Liver (tissue), 9 donors: ENCODE data around the gene IL12RB2. TPM values are rescaled to one million over a fixed set of nuclear protein-coding genes. Genes with fewer than 3 reads are reported as not detected.

ENCODE experiments used
- DNase-seq: peaks from one replicate; pipeline ENCODE4 v3.0.0-alpha.2; 2017; ENCODE audit warnings: low spot score
- H3K27ac ChIP-seq, 2 donors: one replicate each; pipeline ENCODE4 v1.7.0; 2013; ENCODE audit warnings: inconsistent platforms in 2 of 2, low read length in 2 of 2, control low read depth in 1 of 2, low read depth in 1 of 2, mild to moderate bottlenecking in 1 of 2
- H3K27me3 ChIP-seq, 4 donors: one replicate each; pipeline versions ENCODE4 v1.6.1 to v1.7.0; 2013; ENCODE audit warnings: low read length in 3 of 4, inconsistent platforms in 1 of 4, mild to moderate bottlenecking in 1 of 4, moderate library complexity in 1 of 4; ENCODE audit not compliant: control insufficient read depth in 4 of 4, insufficient read depth in 4 of 4
- H3K36me3 ChIP-seq, 4 donors: one replicate each; pipeline versions ENCODE4 v1.6.1 to v1.7.0; 2013; ENCODE audit warnings: low read length in 3 of 4, mild to moderate bottlenecking in 3 of 4, low read depth in 1 of 4, moderate library complexity in 1 of 4; ENCODE audit not compliant: control insufficient read depth in 4 of 4, insufficient read depth in 3 of 4
- H3K4me1 ChIP-seq, 4 donors: one replicate each; pipeline versions ENCODE4 v1.6.1 to v1.7.0; 2013; ENCODE audit warnings: low read length in 3 of 4, mild to moderate bottlenecking in 3 of 4, moderate library complexity in 1 of 4; ENCODE audit not compliant: control insufficient read depth in 4 of 4, insufficient read depth in 4 of 4
- H3K4me3 ChIP-seq, 3 donors: one replicate each; pipeline versions ENCODE4 v1.6.1 to v1.7.0; 2013; ENCODE audit warnings: low read length in 3 of 3, control low read depth in 1 of 3, low read depth in 1 of 3, mild to moderate bottlenecking in 1 of 3
- H3K9ac ChIP-seq, 2 donors: one replicate each; pipeline ENCODE4 v1.7.0; 2013; ENCODE audit warnings: low read length in 2 of 2, mild to moderate bottlenecking in 2 of 2, moderate library complexity in 2 of 2, control low read depth in 1 of 2, low read depth in 1 of 2
- H3K9me3 ChIP-seq, 4 donors: one replicate each; pipeline versions ENCODE4 v1.6.1 to v1.7.0; 2013; ENCODE audit warnings: low read length in 3 of 4; ENCODE audit not compliant: control insufficient read depth in 4 of 4
- EGR1 ChIP-seq, 2 donors: IDR thresholded peaks; 2 replicates each; pipeline ENCODE4 v1.6.1; 2016 to 2018; ENCODE audit warnings: antibody characterized with exemption in 2 of 2, low read depth in 2 of 2
- FOXA1 ChIP-seq: IDR thresholded peaks from 2 replicates; pipeline ENCODE4 v1.6.1; 2016; ENCODE audit warnings: antibody characterized with exemption
- GABPA ChIP-seq, 2 donors: IDR thresholded peaks in 1 of 2; conservative IDR thresholded peaks in 1 of 2; 2 replicates each; pipeline ENCODE4 v1.6.1; 2016; ENCODE audit warnings: antibody characterized with exemption in 2 of 2, mild to moderate bottlenecking in 1 of 2, moderate library complexity in 1 of 2
- HNF4A ChIP-seq, 2 donors: conservative IDR thresholded peaks; 2 replicates each; pipeline ENCODE4 v1.6.1; 2016; ENCODE audit warnings: antibody characterized with exemption in 2 of 2, mild to moderate bottlenecking in 2 of 2
- HNF4G ChIP-seq: IDR thresholded peaks from 2 replicates; pipeline ENCODE4 v1.6.1; 2016; ENCODE audit warnings: antibody characterized with exemption
- JUND ChIP-seq, 2 donors: IDR thresholded peaks; 2 replicates each; pipeline ENCODE4 v1.6.1; 2016; ENCODE audit warnings: antibody characterized with exemption in 2 of 2
- NR2F2 ChIP-seq: IDR thresholded peaks from 2 replicates; pipeline ENCODE4 v1.6.1; 2016; ENCODE audit warnings: antibody characterized with exemption
- RAD21 ChIP-seq, 2 donors: IDR thresholded peaks; 2 replicates each; pipeline ENCODE4 v1.6.1; 2016; ENCODE audit warnings: antibody characterized with exemption in 2 of 2, mild to moderate bottlenecking in 2 of 2
- RXRA ChIP-seq, 2 donors: IDR thresholded peaks; 2 replicates each; pipeline ENCODE4 v1.6.1; 2017 to 2018; ENCODE audit warnings: antibody characterized with exemption in 2 of 2, mild to moderate bottlenecking in 1 of 2
- TAF1 ChIP-seq: conservative IDR thresholded peaks from 2 replicates; pipeline ENCODE4 v1.6.1; 2016; ENCODE audit warnings: antibody characterized with exemption, mild to moderate bottlenecking
- YY1 ChIP-seq: IDR thresholded peaks from 2 replicates; pipeline ENCODE4 v1.6.1; 2016; ENCODE audit warnings: antibody characterized with exemption, mild to moderate bottlenecking
- WGBS: extraction: QIAGEN DNeasy Blood & Tissue Kit; methylation state at CpG from one replicate; pipeline ENCODE4 v1.1.7; 2013; 5-methylcytosine and 5-hydroxymethylcytosine counted together
- polyA plus RNA-seq, 2 donors: library from polyadenylated mRNA; stranded (reverse) in 1 of 2; unstranded in 1 of 2; fragments of 200-250 nt in 1 of 2; fragments of >200 nt in 1 of 2; fragmentation: Nextera tagmentation in 1 of 2; extraction: Ambion mirVana in 1 of 2; gene quantifications; one replicate each; pipeline versions ENCODE4 v1.2.1 to v1.2.3, GENCODE V29; 2013 to 2015
- total RNA-seq, 2 donors: library from RNA; depleted of rRNA; stranded (reverse); fragments of >200 nt; gene quantifications; one replicate each; pipeline ENCODE4 v1.2.3, GENCODE V29; 2014
- TF ChIP-seq, protein P1 (sequence below): IDR thresholded peaks from 2 replicates; pipeline ENCODE4 v1.6.1; 2016; ENCODE audit warnings: antibody characterized with exemption, mild to moderate bottlenecking
- TF ChIP-seq, protein P2 (sequence below): IDR thresholded peaks from 2 replicates; pipeline ENCODE4 v1.6.1; 2016; ENCODE audit warnings: antibody characterized with exemption
- TF ChIP-seq, protein P3 (sequence below): IDR thresholded peaks from 2 replicates; pipeline ENCODE4 v1.6.1; 2016; ENCODE audit warnings: antibody characterized with exemption
- TF ChIP-seq, protein P4 (sequence below): fragments of 150-350 bp; IDR thresholded peaks from 2 replicates; pipeline ENCODE4 v1.5.1; 2017; ENCODE audit warnings: improper control_type of control experiment, low read depth, low read length; ENCODE audit not compliant: missing input control
- donor health status: healthy.
- donor health status: healthy.
- donor health status: healthy.
- donor health status: healthy.
- donor health status: healthy.

Gene IL12RB2
- total and polyA plus RNA-seq, 4 donors: 0.06 to 1.3 (median 0.58) TPM

DNA sequence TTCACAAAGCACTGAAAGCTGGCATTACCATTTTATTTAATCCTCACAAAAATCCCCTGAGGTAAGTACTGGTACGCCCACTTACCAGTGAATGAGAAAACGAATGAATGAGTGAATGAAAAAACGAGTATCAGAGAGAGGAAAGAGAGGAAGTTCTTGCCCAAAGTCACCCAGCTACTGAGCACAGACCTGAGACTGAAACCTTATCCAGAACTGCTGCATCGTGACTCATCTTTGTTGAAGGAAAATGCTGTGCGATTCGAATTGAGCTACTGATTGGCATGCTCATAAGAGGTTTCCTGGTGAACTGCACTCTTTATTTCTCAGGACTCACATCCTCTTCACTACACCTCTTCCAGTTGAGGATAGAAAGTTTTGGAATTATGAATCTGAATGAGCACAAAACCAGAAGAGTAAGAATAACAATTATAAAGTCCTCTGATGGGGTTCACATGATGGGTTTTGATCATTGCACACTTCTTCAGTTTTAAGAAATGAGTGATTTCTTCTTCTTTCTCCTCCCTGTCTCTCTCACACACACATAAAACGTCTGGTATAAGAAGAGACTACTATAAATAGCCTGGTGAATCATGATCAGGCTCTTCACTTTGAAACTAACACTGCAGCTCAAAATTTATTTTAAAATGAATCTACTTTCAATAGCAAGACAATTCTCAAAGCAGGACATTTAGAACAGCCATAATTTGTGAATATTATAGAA lies 32.1 kb downstream of the IL12RB2 start:
- no peak overlapping the region for H3K4me3 ChIP-seq
- no peaks in the 10 kb centered on the region for H3K4me1 ChIP-seq
- no peak overlapping the region for H3K27ac ChIP-seq
- no peaks in the 10 kb centered on the region for H3K36me3 ChIP-seq
- H3K27me3 ChIP-seq: no peaks in the 10 kb centered on the region
- 67% methylated on average over 7 of the region's 7 CpGs for WGBS
- H3K9me3 ChIP-seq: no peaks in the 10 kb centered on the region
- H3K9ac ChIP-seq: no peak overlapping the region
- TF ChIP-seq YY1: no peak
- TF ChIP-seq HNF4G: no peak
- TF ChIP-seq RXRA (IDR thresholded peaks at IDR 0.05): no peak
- TF ChIP-seq, protein P1, sequence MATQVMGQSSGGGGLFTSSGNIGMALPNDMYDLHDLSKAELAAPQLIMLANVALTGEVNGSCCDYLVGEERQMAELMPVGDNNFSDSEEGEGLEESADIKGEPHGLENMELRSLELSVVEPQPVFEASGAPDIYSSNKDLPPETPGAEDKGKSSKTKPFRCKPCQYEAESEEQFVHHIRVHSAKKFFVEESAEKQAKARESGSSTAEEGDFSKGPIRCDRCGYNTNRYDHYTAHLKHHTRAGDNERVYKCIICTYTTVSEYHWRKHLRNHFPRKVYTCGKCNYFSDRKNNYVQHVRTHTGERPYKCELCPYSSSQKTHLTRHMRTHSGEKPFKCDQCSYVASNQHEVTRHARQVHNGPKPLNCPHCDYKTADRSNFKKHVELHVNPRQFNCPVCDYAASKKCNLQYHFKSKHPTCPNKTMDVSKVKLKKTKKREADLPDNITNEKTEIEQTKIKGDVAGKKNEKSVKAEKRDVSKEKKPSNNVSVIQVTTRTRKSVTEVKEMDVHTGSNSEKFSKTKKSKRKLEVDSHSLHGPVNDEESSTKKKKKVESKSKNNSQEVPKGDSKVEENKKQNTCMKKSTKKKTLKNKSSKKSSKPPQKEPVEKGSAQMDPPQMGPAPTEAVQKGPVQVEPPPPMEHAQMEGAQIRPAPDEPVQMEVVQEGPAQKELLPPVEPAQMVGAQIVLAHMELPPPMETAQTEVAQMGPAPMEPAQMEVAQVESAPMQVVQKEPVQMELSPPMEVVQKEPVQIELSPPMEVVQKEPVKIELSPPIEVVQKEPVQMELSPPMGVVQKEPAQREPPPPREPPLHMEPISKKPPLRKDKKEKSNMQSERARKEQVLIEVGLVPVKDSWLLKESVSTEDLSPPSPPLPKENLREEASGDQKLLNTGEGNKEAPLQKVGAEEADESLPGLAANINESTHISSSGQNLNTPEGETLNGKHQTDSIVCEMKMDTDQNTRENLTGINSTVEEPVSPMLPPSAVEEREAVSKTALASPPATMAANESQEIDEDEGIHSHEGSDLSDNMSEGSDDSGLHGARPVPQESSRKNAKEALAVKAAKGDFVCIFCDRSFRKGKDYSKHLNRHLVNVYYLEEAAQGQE: no peak
- TF ChIP-seq JUND (IDR thresholded peaks at IDR 0.05): no peak
- TF ChIP-seq HNF4A (conservative IDR thresholded peaks at IDR 0.05): no peak
- DNase-seq: no peak

DNA sequence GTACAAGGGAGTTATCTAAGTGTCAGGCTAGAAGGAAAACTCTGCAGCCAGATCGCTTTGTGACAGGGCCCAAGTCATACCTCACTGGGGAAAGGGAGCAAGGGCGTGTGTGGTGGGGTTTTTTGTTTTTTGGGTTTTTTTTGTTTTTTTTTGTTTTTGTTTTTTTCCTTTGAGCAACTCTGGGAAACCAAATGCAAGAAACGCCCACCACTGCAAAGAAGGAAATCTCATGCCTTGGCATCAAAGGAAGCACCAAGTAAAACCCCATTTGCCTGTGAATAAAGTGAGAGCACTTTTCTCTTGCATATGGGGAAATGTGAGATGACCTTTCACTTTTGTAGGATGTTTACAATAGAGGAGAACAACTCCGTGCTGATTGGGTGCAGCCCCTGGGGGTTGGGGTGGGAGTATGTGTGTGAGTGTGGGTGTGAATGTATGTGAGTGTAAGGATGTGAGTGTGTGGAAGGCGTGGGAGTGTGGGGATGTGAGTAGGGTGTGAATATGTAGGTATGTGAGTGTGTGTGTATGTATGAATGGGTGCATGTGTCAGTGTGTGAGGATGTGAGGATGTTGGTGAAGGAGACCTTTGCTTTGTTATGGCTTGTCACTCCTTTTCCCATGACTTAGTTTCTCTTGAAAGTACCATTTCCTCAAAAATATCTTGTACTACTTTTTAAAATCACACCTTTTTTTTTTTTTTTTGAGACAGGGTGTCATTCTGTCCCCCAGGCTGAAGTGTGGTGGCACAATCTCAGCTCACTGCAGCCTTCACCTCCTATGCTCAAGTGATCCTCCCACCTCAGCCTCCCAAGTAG lies 34.6 kb downstream of the IL12RB2 start:
- no peaks in the 10 kb centered on the region for H3K36me3 ChIP-seq
- no peak for DNase-seq
- H3K27me3 ChIP-seq: no peaks in the 10 kb centered on the region
- H3K27ac ChIP-seq: no peak overlapping the region
- no peaks in the 10 kb centered on the region for H3K9me3 ChIP-seq
- H3K4me3 ChIP-seq: no peak overlapping the region
- TF ChIP-seq EGR1 (IDR thresholded peaks at IDR 0.05; ENCODE audit: low read depth in 2 of 2) (no peak), YY1 (no peak), NR2F2 (no peak), TAF1 (no peak), JUND (IDR thresholded peaks at IDR 0.05) (no peak), FOXA1 (no peak), GABPA (IDR thresholded peaks at IDR 0.05 in 1 of 2, conservative IDR thresholded peaks at IDR 0.05 in 1 of 2) (no peak), RAD21 (IDR thresholded peaks at IDR 0.05) (no peak), HNF4G (no peak)
- TF ChIP-seq, protein P2, sequence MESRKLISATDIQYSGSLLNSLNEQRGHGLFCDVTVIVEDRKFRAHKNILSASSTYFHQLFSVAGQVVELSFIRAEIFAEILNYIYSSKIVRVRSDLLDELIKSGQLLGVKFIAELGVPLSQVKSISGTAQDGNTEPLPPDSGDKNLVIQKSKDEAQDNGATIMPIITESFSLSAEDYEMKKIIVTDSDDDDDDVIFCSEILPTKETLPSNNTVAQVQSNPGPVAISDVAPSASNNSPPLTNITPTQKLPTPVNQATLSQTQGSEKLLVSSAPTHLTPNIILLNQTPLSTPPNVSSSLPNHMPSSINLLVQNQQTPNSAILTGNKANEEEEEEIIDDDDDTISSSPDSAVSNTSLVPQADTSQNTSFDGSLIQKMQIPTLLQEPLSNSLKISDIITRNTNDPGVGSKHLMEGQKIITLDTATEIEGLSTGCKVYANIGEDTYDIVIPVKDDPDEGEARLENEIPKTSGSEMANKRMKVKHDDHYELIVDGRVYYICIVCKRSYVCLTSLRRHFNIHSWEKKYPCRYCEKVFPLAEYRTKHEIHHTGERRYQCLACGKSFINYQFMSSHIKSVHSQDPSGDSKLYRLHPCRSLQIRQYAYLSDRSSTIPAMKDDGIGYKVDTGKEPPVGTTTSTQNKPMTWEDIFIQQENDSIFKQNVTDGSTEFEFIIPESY: no peak
- TF ChIP-seq, protein P3, sequence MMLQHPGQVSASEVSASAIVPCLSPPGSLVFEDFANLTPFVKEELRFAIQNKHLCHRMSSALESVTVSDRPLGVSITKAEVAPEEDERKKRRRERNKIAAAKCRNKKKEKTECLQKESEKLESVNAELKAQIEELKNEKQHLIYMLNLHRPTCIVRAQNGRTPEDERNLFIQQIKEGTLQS: no peak
- TF ChIP-seq, protein P1: no peak
- TF ChIP-seq, protein P4, sequence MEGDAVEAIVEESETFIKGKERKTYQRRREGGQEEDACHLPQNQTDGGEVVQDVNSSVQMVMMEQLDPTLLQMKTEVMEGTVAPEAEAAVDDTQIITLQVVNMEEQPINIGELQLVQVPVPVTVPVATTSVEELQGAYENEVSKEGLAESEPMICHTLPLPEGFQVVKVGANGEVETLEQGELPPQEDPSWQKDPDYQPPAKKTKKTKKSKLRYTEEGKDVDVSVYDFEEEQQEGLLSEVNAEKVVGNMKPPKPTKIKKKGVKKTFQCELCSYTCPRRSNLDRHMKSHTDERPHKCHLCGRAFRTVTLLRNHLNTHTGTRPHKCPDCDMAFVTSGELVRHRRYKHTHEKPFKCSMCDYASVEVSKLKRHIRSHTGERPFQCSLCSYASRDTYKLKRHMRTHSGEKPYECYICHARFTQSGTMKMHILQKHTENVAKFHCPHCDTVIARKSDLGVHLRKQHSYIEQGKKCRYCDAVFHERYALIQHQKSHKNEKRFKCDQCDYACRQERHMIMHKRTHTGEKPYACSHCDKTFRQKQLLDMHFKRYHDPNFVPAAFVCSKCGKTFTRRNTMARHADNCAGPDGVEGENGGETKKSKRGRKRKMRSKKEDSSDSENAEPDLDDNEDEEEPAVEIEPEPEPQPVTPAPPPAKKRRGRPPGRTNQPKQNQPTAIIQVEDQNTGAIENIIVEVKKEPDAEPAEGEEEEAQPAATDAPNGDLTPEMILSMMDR: no peak
- H3K4me1 ChIP-seq: no peaks in the 10 kb centered on the region
- WGBS: 76% methylated on average over 5 of the region's 5 CpGs
- H3K9ac ChIP-seq: no peak overlapping the region
